ENCODE data around the gene SLC6A8. TPM values are rescaled to one million over a fixed set of nuclear protein-coding genes. Genes with fewer than 3 reads are reported as not detected.
"Not testable (repeated sequence)": the region's sequence is repeated elsewhere in the genome, so short reads cannot be mapped to it uniquely, and the experiment has no call there.

The SLC6A8 gene
- total and polyA plus RNA-seq, 2 donors (not counting 1 experiment from before 2014, with no cell fraction given), result 0.49 to 2.9 TPM

GRCh38 chrX:153696986-153697722 lies 9.4 kb downstream of the SLC6A8 start:
- H3K36me3 ChIP-seq (replicated peaks in 1 of 2; ENCODE audit: control extremely low read depth in 1 of 2, control insufficient read depth in 1 of 2, extremely low read depth in 1 of 2, insufficient read depth in 2 of 2, low read length in 1 of 2); H3K4me3 Mint-ChIP-seq; H3K9ac ChIP-seq (ENCODE audit: low read length); POLR2A ChIA-PET; H3K27ac Mint-ChIP-seq; H3K27me3 ChIP-seq (replicated peaks in 1 of 4; ENCODE audit: control extremely low read depth in 1 of 4, control insufficient read depth in 3 of 4, insufficient read depth in 4 of 4, low read length in 3 of 4); H4K20me1 ChIP-seq (ENCODE audit: control insufficient read depth, insufficient read depth, low read length, poor library complexity, severe bottlenecking); H2AFZ ChIP-seq (ENCODE audit: insufficient read depth, low read depth, low read length, poor library complexity, severe bottlenecking); H3K4me3 ChIP-seq (ENCODE audit: control extremely low read depth in 1 of 5, extremely low read depth in 1 of 5, insufficient read depth in 1 of 5, low read depth in 2 of 5, low read length in 4 of 5); H3K9me3 Mint-ChIP-seq (ENCODE audit: insufficient read depth); H3K27me3 Mint-ChIP-seq; ATAC-seq (ENCODE audit: low read depth); intact Hi-C loops (cut with micrococcal nuclease); H3K4me1 ChIP-seq (ENCODE audit: control insufficient read depth in 2 of 2, insufficient read depth in 2 of 2, low read length in 2 of 2); H3K9me3 ChIP-seq (ENCODE audit: control extremely low read depth in 1 of 3, control insufficient read depth in 2 of 3, insufficient read depth in 1 of 3, low read length in 2 of 3); H3K27ac ChIP-seq (ENCODE audit: low read length in 2 of 2); DNase-seq; H3K4me1 Mint-ChIP-seq; H3K79me2 ChIP-seq (ENCODE audit: control insufficient read depth, insufficient read depth, low read length); H3K4me2 ChIP-seq (replicated peaks; ENCODE audit: low read depth, low read length, poor library complexity, severe bottlenecking); CTCF ChIA-PET: not testable (repeated sequence)
- WGBS (ENCODE audit: insufficient coverage), result 98% methylated on average over 15 of the region's 16 CpGs

- Histone ChIP-seq H3K9ac (ENCODE audit: low read length) (no peak overlapping the region), H3K79me2 (ENCODE audit: control insufficient read depth, insufficient read depth, low read length) (no peaks in the 10 kb centered on the region), H3K4me3 (ENCODE audit: control extremely low read depth in 1 of 5, extremely low read depth in 1 of 5, insufficient read depth in 1 of 5, low read depth in 2 of 5, low read length in 4 of 5) (no peak overlapping the region), H4K20me1 (ENCODE audit: control insufficient read depth, insufficient read depth, low read length, poor library complexity, severe bottlenecking) (peaks cover 5% of the 10 kb centered on the region), H3K9me3 (ENCODE audit: control extremely low read depth in 1 of 3, control insufficient read depth in 2 of 3, insufficient read depth in 1 of 3, low read length in 2 of 3) (no peaks in the 10 kb centered on the region), H3K4me2 (replicated peaks; ENCODE audit: low read depth, low read length, poor library complexity, severe bottlenecking) (no peak overlapping the region), H3K27me3 (replicated peaks in 1 of 4; ENCODE audit: control extremely low read depth in 1 of 4, control insufficient read depth in 3 of 4, insufficient read depth in 4 of 4, low read length in 3 of 4) (no peaks in the 10 kb centered on the region), H3K27ac (ENCODE audit: low read length in 2 of 2) (no peak overlapping the region), H2AFZ (ENCODE audit: insufficient read depth, low read depth, low read length, poor library complexity, severe bottlenecking) (no peak overlapping the region), H3K4me1 (ENCODE audit: control insufficient read depth in 2 of 2, insufficient read depth in 2 of 2, low read length in 2 of 2) (no peaks in the 10 kb centered on the region), H3K36me3 (replicated peaks in 1 of 2; ENCODE audit: control extremely low read depth in 1 of 2, control insufficient read depth in 1 of 2, extremely low read depth in 1 of 2, insufficient read depth in 2 of 2, low read length in 1 of 2) (peaks cover 0 to 14% of the 10 kb centered on the region in 2 experiments)
- no peak for TF ChIP-seq CTCF (IDR thresholded peaks at IDR 0.05)
- no peak overlapping the region for H3K27ac Mint-ChIP-seq
- intact Hi-C loops (cut with micrococcal nuclease), result no loop called here
- H3K27me3 Mint-ChIP-seq, result no peaks in the 10 kb centered on the region
- CTCF ChIA-PET, result no interaction called here
- H3K4me3 Mint-ChIP-seq, result no peak overlapping the region
- no peaks in the 10 kb centered on the region for H3K9me3 Mint-ChIP-seq (ENCODE audit: insufficient read depth)
- POLR2A ChIA-PET, result no interaction called here
- ATAC-seq (ENCODE audit: low read depth), result no peak
- 86% methylated on average over 5 of the region's 16 CpGs for WGBS (ENCODE audit: insufficient coverage)
- no peaks in the 10 kb centered on the region for H3K4me1 Mint-ChIP-seq
- no peak for DNase-seq
Observed at GRCh38 chrX:153697924-153698865, 10.5 kb downstream of the SLC6A8 start.

GRCh38 chrX:153699210-153699783 lies 11.6 kb downstream of the SLC6A8 start:
- Histone ChIP-seq H4K20me1 (ENCODE audit: control insufficient read depth, insufficient read depth, low read length, poor library complexity, severe bottlenecking) (peaks cover 11% of the 10 kb centered on the region), H3K36me3 (replicated peaks in 1 of 2; ENCODE audit: control extremely low read depth in 1 of 2, control insufficient read depth in 1 of 2, extremely low read depth in 1 of 2, insufficient read depth in 2 of 2, low read length in 1 of 2) (peaks cover 0 to 14% of the 10 kb centered on the region in 2 experiments)
- H3K27ac Mint-ChIP-seq; H3K4me1 ChIP-seq (ENCODE audit: control insufficient read depth in 2 of 2, insufficient read depth in 2 of 2, low read length in 2 of 2); ATAC-seq (ENCODE audit: low read depth); H3K27ac ChIP-seq (ENCODE audit: low read length in 2 of 2); H3K79me2 ChIP-seq (ENCODE audit: control insufficient read depth, insufficient read depth, low read length); CTCF ChIA-PET; H3K4me2 ChIP-seq (replicated peaks; ENCODE audit: low read depth, low read length, poor library complexity, severe bottlenecking); H3K4me3 ChIP-seq (ENCODE audit: control extremely low read depth in 1 of 5, extremely low read depth in 1 of 5, insufficient read depth in 1 of 5, low read depth in 2 of 5, low read length in 4 of 5); H3K4me1 Mint-ChIP-seq; H3K4me3 Mint-ChIP-seq; H2AFZ ChIP-seq (ENCODE audit: insufficient read depth, low read depth, low read length, poor library complexity, severe bottlenecking); H3K9me3 Mint-ChIP-seq (ENCODE audit: insufficient read depth); intact Hi-C loops (cut with micrococcal nuclease); H3K27me3 ChIP-seq (replicated peaks in 1 of 4; ENCODE audit: control extremely low read depth in 1 of 4, control insufficient read depth in 3 of 4, insufficient read depth in 4 of 4, low read length in 3 of 4); H3K9me3 ChIP-seq (ENCODE audit: control extremely low read depth in 1 of 3, control insufficient read depth in 2 of 3, insufficient read depth in 1 of 3, low read length in 2 of 3); H3K27me3 Mint-ChIP-seq; H3K9ac ChIP-seq (ENCODE audit: low read length); DNase-seq: not testable (repeated sequence)
- POLR2A ChIA-PET, result interaction anchor here (0.6 kb wide), 2 partner anchors 45 to 153 kb away, joined by 3 to 4 read pairs; no protein-coding TSS in a partner anchor
- WGBS (ENCODE audit: insufficient coverage), result 95% methylated on average over 7 of the region's 16 CpGs

All from B cell (primary cell).